CD4-positive, alpha-beta T cell treated with Interleukin-12 subunit alpha and Interleukin-12 subunit beta, for 1 hour (primary cell): ENCODE data around the gene ZC3HAV1.

Experiments
- DNase-seq: peaks from one replicate; pipeline ENCODE4 v3.0.0-alpha.2; 2020

Gene ZC3HAV1

GRCh38 chr7:139004321-139005090 is 105.0 kb downstream of the ZC3HAV1 start:
- no peak for DNase-seq

- DNase-seq: no peak
Observed at GRCh38 chr7:138999414-138999813, 110.1 kb downstream of the ZC3HAV1 start.
